C4-2B (cell line): ENCODE data around the gene PDLIM5.
A peak's percentile ranks its signal among the peaks of the same experiment; 100 is the strongest.

Source experiments
- H3K27ac ChIP-seq: fragments of 450-650 bp; 2 replicates; pipeline ENCODE4 v1.5.1; 2017
- ZFX ChIP-seq: fragments of 450-650 bp; IDR thresholded peaks from 2 replicates; pipeline ENCODE4 v1.6.1; 2017
- TF ChIP-seq, protein P1 (sequence below): fragments of 450-650 bp; conservative IDR thresholded peaks from 2 replicates; pipeline ENCODE4 v1.5.1; 2017; ENCODE audit warnings: mild to moderate bottlenecking

The PDLIM5 gene

DNA sequence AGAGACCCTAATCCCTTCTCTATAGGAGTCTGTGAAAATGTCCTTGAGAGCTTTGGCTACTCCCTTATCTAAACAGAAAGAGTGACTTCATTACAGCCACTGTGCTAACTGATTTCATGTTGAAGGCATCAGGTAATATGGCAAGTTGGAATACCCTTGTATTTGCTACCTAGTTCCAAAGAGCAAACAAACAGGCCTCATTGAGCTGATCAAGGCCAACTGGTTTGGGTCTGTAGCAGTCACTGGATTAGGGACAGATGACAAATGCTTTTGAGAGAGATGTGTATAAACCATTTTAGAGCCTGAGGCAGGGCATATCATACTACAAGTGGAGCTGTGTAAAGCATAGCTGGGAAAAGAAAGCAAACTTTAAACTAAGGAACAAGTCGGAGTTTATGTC lies 22.9 kb upstream of the PDLIM5 start:
- H3K27ac ChIP-seq: peak overlapping the region; percentile 36; the same call in 1 of the 2 replicates
- no peak for TF ChIP-seq ZFX
- TF ChIP-seq, protein P1, sequence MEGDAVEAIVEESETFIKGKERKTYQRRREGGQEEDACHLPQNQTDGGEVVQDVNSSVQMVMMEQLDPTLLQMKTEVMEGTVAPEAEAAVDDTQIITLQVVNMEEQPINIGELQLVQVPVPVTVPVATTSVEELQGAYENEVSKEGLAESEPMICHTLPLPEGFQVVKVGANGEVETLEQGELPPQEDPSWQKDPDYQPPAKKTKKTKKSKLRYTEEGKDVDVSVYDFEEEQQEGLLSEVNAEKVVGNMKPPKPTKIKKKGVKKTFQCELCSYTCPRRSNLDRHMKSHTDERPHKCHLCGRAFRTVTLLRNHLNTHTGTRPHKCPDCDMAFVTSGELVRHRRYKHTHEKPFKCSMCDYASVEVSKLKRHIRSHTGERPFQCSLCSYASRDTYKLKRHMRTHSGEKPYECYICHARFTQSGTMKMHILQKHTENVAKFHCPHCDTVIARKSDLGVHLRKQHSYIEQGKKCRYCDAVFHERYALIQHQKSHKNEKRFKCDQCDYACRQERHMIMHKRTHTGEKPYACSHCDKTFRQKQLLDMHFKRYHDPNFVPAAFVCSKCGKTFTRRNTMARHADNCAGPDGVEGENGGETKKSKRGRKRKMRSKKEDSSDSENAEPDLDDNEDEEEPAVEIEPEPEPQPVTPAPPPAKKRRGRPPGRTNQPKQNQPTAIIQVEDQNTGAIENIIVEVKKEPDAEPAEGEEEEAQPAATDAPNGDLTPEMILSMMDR: no peak

DNA sequence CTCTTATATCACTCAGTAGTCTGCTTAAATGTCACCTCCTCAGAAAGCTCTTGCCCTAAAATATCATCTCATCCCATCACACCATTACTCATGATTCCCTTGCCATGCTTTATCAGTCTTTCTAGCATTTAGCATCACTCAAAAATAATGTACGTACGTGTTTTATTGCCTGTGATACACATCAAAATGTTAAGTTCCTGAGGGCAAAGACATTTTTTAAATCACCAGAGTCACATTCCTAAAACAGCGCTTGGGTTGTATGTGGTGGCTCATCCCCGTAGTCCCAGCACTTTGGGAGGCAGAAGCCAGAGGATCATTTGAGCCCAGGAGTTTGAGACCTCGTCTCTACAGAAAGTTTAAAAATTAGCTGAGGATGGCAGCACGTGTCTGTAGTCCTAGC lies 21.3 kb upstream of the PDLIM5 start:
- H3K27ac ChIP-seq: no peak overlapping the region
- no peak for TF ChIP-seq ZFX
- TF ChIP-seq, protein P1: no peak

DNA sequence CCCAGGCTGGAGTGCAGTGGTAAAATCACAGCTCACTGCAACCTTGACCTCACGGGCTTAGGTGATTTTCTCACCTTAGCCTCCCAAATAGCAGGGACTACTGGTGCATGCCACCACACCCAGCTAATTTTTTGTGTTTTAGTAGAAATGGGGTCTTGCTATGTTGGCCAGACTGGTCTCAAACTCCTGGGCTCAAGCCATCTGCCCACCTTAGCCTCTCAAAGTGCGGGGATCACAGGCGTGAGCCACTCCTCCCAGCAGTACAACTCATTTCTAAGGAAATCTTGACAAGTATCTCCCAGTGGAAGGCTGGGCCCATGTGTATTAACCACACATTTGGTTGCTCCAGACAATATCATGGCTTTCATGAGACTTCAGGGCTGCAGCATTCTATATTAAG lies 20.4 kb upstream of the PDLIM5 start:
- H3K27ac ChIP-seq: no peak overlapping the region
- no peak for TF ChIP-seq ZFX
- TF ChIP-seq, protein P1: no peak

DNA sequence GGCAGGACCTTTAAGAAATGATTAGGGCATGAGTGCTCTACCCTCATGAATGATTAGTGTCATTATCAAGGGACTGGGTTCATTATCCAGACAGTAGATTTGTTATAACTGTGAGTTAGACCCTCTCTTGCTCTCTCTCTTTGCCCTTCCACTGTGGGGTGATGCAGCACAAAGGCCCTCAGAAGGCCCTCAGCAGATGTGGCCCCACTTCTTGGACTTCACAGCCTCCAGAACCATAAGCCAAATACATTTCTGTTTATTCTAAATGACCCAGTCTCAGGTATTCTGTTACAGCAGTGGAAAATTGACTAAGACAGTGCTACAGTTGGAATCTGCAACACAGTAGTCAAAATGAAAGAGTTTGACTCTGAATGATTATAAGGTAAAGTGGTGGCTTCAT lies 17.2 kb upstream of the PDLIM5 start:
- no peak overlapping the region for H3K27ac ChIP-seq
- TF ChIP-seq, protein P1: no peak
- TF ChIP-seq ZFX: no peak

DNA sequence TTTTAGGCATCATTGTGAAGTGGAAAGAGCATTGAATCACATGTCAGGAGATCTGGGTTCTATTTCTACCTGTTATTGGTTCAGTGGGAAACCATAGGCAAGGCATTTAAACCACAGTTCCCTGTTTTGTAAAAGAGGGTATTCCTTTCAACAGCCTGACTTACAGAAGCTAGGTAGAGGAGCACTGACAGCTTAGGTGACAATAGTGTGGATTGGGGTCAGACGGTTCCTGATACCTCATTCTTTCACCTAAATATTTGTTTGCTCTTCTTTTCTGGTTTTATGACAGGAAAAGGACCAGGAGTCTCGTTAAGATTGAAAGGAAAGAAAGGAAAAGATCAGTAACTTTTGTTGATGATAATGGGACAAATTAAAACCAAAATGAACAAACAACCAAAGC lies 15.9 kb upstream of the PDLIM5 start:
- TF ChIP-seq, protein P1: no peak
- TF ChIP-seq ZFX: no peak
- H3K27ac ChIP-seq: no peak overlapping the region

DNA sequence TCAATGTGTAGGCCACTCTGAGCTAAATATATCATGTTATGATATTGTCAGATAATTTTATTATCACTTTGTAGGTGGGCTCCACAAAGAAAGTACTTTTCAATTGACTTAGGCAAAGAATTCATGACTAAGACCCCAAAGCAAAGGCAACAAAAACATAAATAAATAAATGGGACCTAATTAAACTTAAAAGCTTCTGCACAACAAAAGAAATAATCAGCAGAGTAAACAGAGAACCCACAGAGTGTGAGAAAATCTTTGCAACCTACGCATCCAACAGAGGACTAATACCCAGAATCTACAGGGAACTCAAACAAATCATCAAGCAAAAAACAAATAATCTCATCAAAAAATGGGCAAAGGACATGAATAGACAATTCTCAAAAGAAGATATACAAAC lies 15.2 kb upstream of the PDLIM5 start:
- TF ChIP-seq ZFX: no peak
- TF ChIP-seq, protein P1: no peak
- H3K27ac ChIP-seq: no peak overlapping the region

DNA sequence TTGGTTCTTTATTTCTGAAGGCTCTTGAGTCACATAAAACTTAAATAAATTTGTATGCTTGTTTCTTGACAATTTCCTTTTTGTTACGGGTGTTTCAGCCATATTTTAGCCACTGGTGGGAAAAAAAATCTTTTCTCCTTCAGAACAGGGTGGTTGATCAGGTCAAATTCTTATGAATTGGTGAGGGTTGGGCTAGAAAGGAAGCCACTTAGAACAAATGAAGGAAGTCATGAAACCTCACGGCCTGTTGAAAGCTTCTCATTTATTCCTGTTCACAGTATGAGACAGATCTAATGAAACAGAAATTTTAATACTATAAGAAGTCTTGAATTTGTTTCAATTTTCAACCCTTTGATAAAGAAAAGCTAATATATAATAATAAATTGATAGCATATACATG lies 12.1 kb upstream of the PDLIM5 start:
- TF ChIP-seq, protein P1: no peak
- no peak for TF ChIP-seq ZFX
- no peak overlapping the region for H3K27ac ChIP-seq
